HCT116 (cell line): ENCODE results near the gene ARPC1A. TPM values are rescaled to one million over a fixed set of nuclear protein-coding genes. Genes with fewer than 3 reads are reported as not detected.
A peak's percentile ranks its signal among the peaks of the same experiment; 100 is the strongest.

Experiments used
- ATAC-seq: fragments of 200-7000 bp; cut with Tn5 transposase; 2 replicates; pipeline ENCODE4 v1.9.1; 2020; ENCODE audit warnings: mild to moderate bottlenecking, moderate library complexity
- BruUV-seq: library from RNA; stranded (reverse); fragments of 400-500 nt; replicated peaks from 2 replicates; lab custom pipeline; 2021; lab: Mats Ljungman, UMichigan
- CTCF ChIA-PET: fragments of 300-600 bp; sonication (Branson Sonifier 250); formaldehyde crosslinking; loops from one replicate; lab custom pipeline; 2021; ENCODE audit warnings: antibody characterized with exemption; lab: Charles Lee
- POLR2A ChIA-PET: fragments of 300-600, 350-600 bp; sonication (Branson Sonifier 250); formaldehyde crosslinking; loops from one replicate; lab custom pipeline; 2021; ENCODE audit warnings: antibody characterized with exemption; lab: Charles Lee
- RAD21 ChIA-PET, 2 experiments: fragments of 300-600 bp; sonication (Branson Sonifier 250); formaldehyde crosslinking; loops; one replicate each; lab custom pipeline; 2023; ENCODE audit warnings: low total read pairs in 2 of 2; ENCODE audit not compliant: uncharacterized antibody in 2 of 2, unreplicated experiment in 2 of 2, low non-redundant PET in 1 of 2; lab: Charles Lee
- DNase-seq: peaks from one replicate; pipeline ENCODE4 v3.0.0-alpha.2; 2010; ENCODE audit warnings: low read depth, low spot score
- H2AFZ ChIP-seq: fragments of 200-600 bp; shearing (Covaris generic), sonication (generic); 2 replicates; pipeline ENCODE4 v1.6.1; 2017; ENCODE audit warnings: low read depth, mixed run types, mixed read lengths, antibody characterized with exemption, low read length; ENCODE audit not compliant: poor library complexity, severe bottlenecking
- H3K27ac ChIP-seq: 2 replicates; pipeline ENCODE4 v1.5.1; 2012; ENCODE audit warnings: low read depth, low read length
- H3K27me3 ChIP-seq: fragments of 200-600 bp; sonication (generic); 2 replicates; pipeline ENCODE4 v1.6.1; 2016; ENCODE audit warnings: mixed run types, low read length, mixed read lengths; ENCODE audit not compliant: insufficient read depth
- H3K36me3 ChIP-seq, 2 experiments: fragments of 200-500 bp in 1 of 2; fragments of 200-600 bp in 1 of 2; sonication (Bioruptor generic) in 1 of 2; sonication (generic) in 1 of 2; 2 replicates each; pipeline versions ENCODE4 v1.5.1 to v1.6.1; 2014 to 2016; ENCODE audit warnings: low read length in 2 of 2, inconsistent platforms in 1 of 2, mixed read lengths in 1 of 2, mixed run types in 1 of 2; ENCODE audit not compliant: insufficient read depth in 2 of 2, control insufficient read depth in 1 of 2
- H3K4me1 ChIP-seq, 2 experiments: fragments of 200-600 bp in 1 of 2; sonication (generic) in 1 of 2; 2 replicates each; pipeline versions ENCODE4 v1.5.1 to v1.6.1; 2012 to 2017; ENCODE audit warnings: low read length in 2 of 2, inconsistent platforms in 1 of 2, mild to moderate bottlenecking in 1 of 2, mixed read lengths in 1 of 2, mixed run types in 1 of 2, moderate library complexity in 1 of 2; ENCODE audit not compliant: insufficient read depth in 2 of 2, control insufficient read depth in 1 of 2
- H3K4me2 ChIP-seq: fragments of 200-600 bp; sonication (generic); 2 replicates; pipeline ENCODE4 v1.6.1; 2017; ENCODE audit warnings: mixed run types, low read length, mixed read lengths
- H3K4me3 ChIP-seq, 2 experiments: fragments of 200-600 bp in 1 of 2; sonication (generic) in 1 of 2; replicated peaks in 1 of 2; 2 replicates each; pipeline ENCODE4 v1.5.1; 2011 to 2016; ENCODE audit warnings: low read length in 2 of 2, control low read depth in 1 of 2, low read depth in 1 of 2, mild to moderate bottlenecking in 1 of 2, mixed read lengths in 1 of 2, mixed run types in 1 of 2
- H3K79me2 ChIP-seq: fragments of 200-600 bp; sonication (generic); 2 replicates; pipeline ENCODE4 v1.6.1; 2017; ENCODE audit warnings: mild to moderate bottlenecking, mixed run types, low read length, moderate library complexity, mixed read lengths; ENCODE audit not compliant: insufficient read depth
- H3K9ac ChIP-seq: fragments of 200-600 bp; sonication (generic); 2 replicates; pipeline ENCODE4 v1.6.1; 2016; ENCODE audit warnings: low read length, mixed read lengths
- H3K9me2 ChIP-seq: fragments of 200-600 bp; sonication (generic), shearing (Covaris generic); 2 replicates; pipeline ENCODE4 v1.6.1; 2017; ENCODE audit warnings: mixed run types, mild to moderate bottlenecking, moderate library complexity; ENCODE audit not compliant: insufficient read depth
- H3K9me3 ChIP-seq, 2 experiments: fragments of 200-500 bp in 1 of 2; fragments of 200-600 bp in 1 of 2; sonication (Bioruptor generic) in 1 of 2; sonication (generic) in 1 of 2; 2 replicates each; pipeline ENCODE4 v1.6.1; 2014 to 2017; ENCODE audit warnings: low read length in 2 of 2, mixed read lengths in 2 of 2, inconsistent platforms in 1 of 2, low read depth in 1 of 2, mild to moderate bottlenecking in 1 of 2, mixed run types in 1 of 2, moderate library complexity in 1 of 2; ENCODE audit not compliant: control insufficient read depth in 1 of 2, insufficient read depth in 1 of 2
- H4K20me1 ChIP-seq: fragments of 200-600 bp; sonication (generic), shearing (Covaris generic); 2 replicates; pipeline ENCODE4 v1.6.1; 2017; ENCODE audit warnings: mixed run types, mild to moderate bottlenecking, moderate library complexity; ENCODE audit not compliant: insufficient read depth
- ATF3 ChIP-seq: IDR thresholded peaks from 2 replicates; pipeline ENCODE4 v1.6.1; 2012
- CEBPB ChIP-seq: IDR thresholded peaks from 2 replicates; pipeline ENCODE4 v1.6.1; 2012; ENCODE audit warnings: low read depth
- EGR1 ChIP-seq: IDR thresholded peaks from 2 replicates; pipeline ENCODE4 v1.6.1; 2012; ENCODE audit warnings: low read depth
- FOSL1 ChIP-seq: IDR thresholded peaks from 2 replicates; pipeline ENCODE4 v1.6.1; 2012; ENCODE audit warnings: low read depth
- RAD21 ChIP-seq: IDR thresholded peaks from 2 replicates; pipeline ENCODE4 v1.6.1; 2012; ENCODE audit warnings: low read depth, mild to moderate bottlenecking
- SRF ChIP-seq: IDR thresholded peaks from 2 replicates; pipeline ENCODE4 v1.6.1; 2012; ENCODE audit warnings: low read depth
- YY1 ChIP-seq: IDR thresholded peaks from 2 replicates; pipeline ENCODE4 v1.6.1; 2011; ENCODE audit warnings: low read length, low read depth, moderate library complexity, mild to moderate bottlenecking; ENCODE audit not compliant: insufficient replicate concordance; ENCODE audit errors: extremely low read depth
- ZFX ChIP-seq: fragments of 450-650 bp; IDR thresholded peaks from 2 replicates; pipeline ENCODE4 v1.6.1; 2017
- ZNF274 ChIP-seq: fragments of 200-500 bp; sonication (Bioruptor generic); IDR thresholded peaks from 2 replicates; pipeline ENCODE4 v1.6.1; 2014; ENCODE audit warnings: mild to moderate bottlenecking, low read depth, low read length, inconsistent platforms
- intact Hi-C: fragments of 100-400 bp; cut with micrococcal nuclease; formaldehyde crosslinking; loops from 2 replicates; pipeline ENCODE4 v1.10.0; 2022
- total RNA-seq: library from RNA; stranded (reverse); gene quantifications from one replicate; pipeline ENCODE4 v1.2.1, GENCODE V29; 2021; ENCODE audit not compliant: unreplicated experiment
- TF ChIP-seq, protein P1 (sequence below): IDR thresholded peaks from 2 replicates; pipeline ENCODE4 v1.6.1; 2012; ENCODE audit warnings: low read depth
- TF ChIP-seq, protein P2 (sequence below), 3 experiments: fragments of 200-600 bp in 1 of 3; sonication (generic) in 1 of 3; IDR thresholded peaks in 2 of 3; conservative IDR thresholded peaks in 1 of 3; 2 replicates each; pipeline ENCODE4 v1.5.1; 2012 to 2017; ENCODE audit warnings: low read depth in 2 of 3, low read length in 2 of 3, antibody characterized with exemption in 1 of 3, borderline replicate concordance in 1 of 3, control low read depth in 1 of 3, mild to moderate bottlenecking in 1 of 3, mixed read lengths in 1 of 3, mixed run types in 1 of 3, moderate library complexity in 1 of 3; ENCODE audit not compliant: insufficient read depth in 1 of 3

The ARPC1A gene
- total RNA-seq, 1 experiment from 2014 or later: 250 TPM

- no peak overlapping the region for H3K9ac ChIP-seq
- no peak overlapping the region for H2AFZ ChIP-seq
- no peaks in the 10 kb centered on the region for H4K20me1 ChIP-seq
- H3K36me3 ChIP-seq: peaks cover 5 to 25% of the 10 kb centered on the region in 2 experiments; a peak in 2 of 4 replicates
- ChIA-PET RAD21 (no interaction called here), CTCF (no interaction called here), POLR2A (no interaction called here)
- H3K27me3 ChIP-seq: no peaks in the 10 kb centered on the region
- H3K9me3 ChIP-seq: no peaks in the 10 kb centered on the region
- no peaks in the 10 kb centered on the region for H3K9me2 ChIP-seq
- H3K79me2 ChIP-seq: peaks cover 85% of the 10 kb centered on the region
- ATAC-seq (no peak), DNase-seq (no peak)
- no peak overlapping the region for H3K4me3 ChIP-seq
- BruUV-seq: no TSS peak
- H3K4me1 ChIP-seq: peaks cover 16 to 36% of the 10 kb centered on the region in 2 experiments; a peak in 3 of 4 replicates
- no peak for TF ChIP-seq FOSL1
- intact Hi-C loops: no loop called here
- peak overlapping the region; percentile 0; the same call in 1 of the 2 replicates for H3K4me2 ChIP-seq
- H3K27ac ChIP-seq: peak overlapping the region; percentile 10; the same call in 1 of the 2 replicates
Observed at GRCh38 chr7:99380032-99380822, 54.5 kb downstream of the ARPC1A start.

- BruUV-seq: no TSS peak
- no peaks in the 10 kb centered on the region for H4K20me1 ChIP-seq
- TF ChIP-seq FOSL1: no peak
- TF ChIP-seq, protein P1, sequence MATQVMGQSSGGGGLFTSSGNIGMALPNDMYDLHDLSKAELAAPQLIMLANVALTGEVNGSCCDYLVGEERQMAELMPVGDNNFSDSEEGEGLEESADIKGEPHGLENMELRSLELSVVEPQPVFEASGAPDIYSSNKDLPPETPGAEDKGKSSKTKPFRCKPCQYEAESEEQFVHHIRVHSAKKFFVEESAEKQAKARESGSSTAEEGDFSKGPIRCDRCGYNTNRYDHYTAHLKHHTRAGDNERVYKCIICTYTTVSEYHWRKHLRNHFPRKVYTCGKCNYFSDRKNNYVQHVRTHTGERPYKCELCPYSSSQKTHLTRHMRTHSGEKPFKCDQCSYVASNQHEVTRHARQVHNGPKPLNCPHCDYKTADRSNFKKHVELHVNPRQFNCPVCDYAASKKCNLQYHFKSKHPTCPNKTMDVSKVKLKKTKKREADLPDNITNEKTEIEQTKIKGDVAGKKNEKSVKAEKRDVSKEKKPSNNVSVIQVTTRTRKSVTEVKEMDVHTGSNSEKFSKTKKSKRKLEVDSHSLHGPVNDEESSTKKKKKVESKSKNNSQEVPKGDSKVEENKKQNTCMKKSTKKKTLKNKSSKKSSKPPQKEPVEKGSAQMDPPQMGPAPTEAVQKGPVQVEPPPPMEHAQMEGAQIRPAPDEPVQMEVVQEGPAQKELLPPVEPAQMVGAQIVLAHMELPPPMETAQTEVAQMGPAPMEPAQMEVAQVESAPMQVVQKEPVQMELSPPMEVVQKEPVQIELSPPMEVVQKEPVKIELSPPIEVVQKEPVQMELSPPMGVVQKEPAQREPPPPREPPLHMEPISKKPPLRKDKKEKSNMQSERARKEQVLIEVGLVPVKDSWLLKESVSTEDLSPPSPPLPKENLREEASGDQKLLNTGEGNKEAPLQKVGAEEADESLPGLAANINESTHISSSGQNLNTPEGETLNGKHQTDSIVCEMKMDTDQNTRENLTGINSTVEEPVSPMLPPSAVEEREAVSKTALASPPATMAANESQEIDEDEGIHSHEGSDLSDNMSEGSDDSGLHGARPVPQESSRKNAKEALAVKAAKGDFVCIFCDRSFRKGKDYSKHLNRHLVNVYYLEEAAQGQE: no peak
- TF ChIP-seq ATF3: no peak
- TF ChIP-seq ZNF274: no peak
- TF ChIP-seq ZFX: no peak
- no peak for TF ChIP-seq EGR1
- no peak for TF ChIP-seq CEBPB
- TF ChIP-seq, protein P2, sequence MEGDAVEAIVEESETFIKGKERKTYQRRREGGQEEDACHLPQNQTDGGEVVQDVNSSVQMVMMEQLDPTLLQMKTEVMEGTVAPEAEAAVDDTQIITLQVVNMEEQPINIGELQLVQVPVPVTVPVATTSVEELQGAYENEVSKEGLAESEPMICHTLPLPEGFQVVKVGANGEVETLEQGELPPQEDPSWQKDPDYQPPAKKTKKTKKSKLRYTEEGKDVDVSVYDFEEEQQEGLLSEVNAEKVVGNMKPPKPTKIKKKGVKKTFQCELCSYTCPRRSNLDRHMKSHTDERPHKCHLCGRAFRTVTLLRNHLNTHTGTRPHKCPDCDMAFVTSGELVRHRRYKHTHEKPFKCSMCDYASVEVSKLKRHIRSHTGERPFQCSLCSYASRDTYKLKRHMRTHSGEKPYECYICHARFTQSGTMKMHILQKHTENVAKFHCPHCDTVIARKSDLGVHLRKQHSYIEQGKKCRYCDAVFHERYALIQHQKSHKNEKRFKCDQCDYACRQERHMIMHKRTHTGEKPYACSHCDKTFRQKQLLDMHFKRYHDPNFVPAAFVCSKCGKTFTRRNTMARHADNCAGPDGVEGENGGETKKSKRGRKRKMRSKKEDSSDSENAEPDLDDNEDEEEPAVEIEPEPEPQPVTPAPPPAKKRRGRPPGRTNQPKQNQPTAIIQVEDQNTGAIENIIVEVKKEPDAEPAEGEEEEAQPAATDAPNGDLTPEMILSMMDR (IDR thresholded peaks at IDR 0.05 in 2 of 3, conservative IDR thresholded peaks at IDR 0.05 in 1 of 3; ENCODE audit: borderline replicate concordance in 1 of 3, insufficient read depth in 1 of 3, low read depth in 2 of 3, low read length in 2 of 3): no peak
- TF ChIP-seq SRF: no peak
- TF ChIP-seq RAD21: no peak
- no peak for TF ChIP-seq YY1
Observed at GRCh38 chr7:99380823-99381663, 55.3 kb downstream of the ARPC1A start.

More at GRCh38 chr7:99380823-99381663, 55.3 kb downstream of the ARPC1A start:
- Histone ChIP-seq H3K27ac (no peak overlapping the region), H3K4me2 (no peak overlapping the region), H3K27me3 (no peaks in the 10 kb centered on the region), H3K9me3 (no peaks in the 10 kb centered on the region), H3K9ac (no peak overlapping the region), H3K9me2 (no peaks in the 10 kb centered on the region), H3K4me3 (no peak overlapping the region), H2AFZ (no peak overlapping the region), H3K79me2 (peaks cover 77% of the 10 kb centered on the region), H3K4me1 (peaks cover 16 to 29% of the 10 kb centered on the region in 2 experiments; a peak in 3 of 4 replicates), H3K36me3 (peaks cover 5 to 25% of the 10 kb centered on the region in 2 experiments; a peak in 2 of 4 replicates)
- CTCF ChIA-PET: no interaction called here
- no peak for ATAC-seq
- intact Hi-C loops: no loop called here
- RAD21 ChIA-PET: no interaction called here
- POLR2A ChIA-PET: no interaction called here
- no peak for DNase-seq
